IMR-90 (cell line): ENCODE results near the gene C15orf39. TPM values are rescaled to one million over a fixed set of nuclear protein-coding genes. Genes with fewer than 3 reads are reported as not detected.

Source experiments
- ATAC-seq: fragments of 200-7000 bp; cut with Tn5 transposase; 2 replicates; pipeline ENCODE4 v1.9.1; 2020; ENCODE audit warnings: low read depth, mild to moderate bottlenecking, moderate library complexity
- BruUV-seq: library from RNA; stranded (reverse); fragments of 400-500 nt; replicated peaks from 2 replicates; lab custom pipeline; 2021; lab: Mats Ljungman, UMichigan
- CTCF ChIA-PET: fragments of 300-600 bp; formaldehyde crosslinking; extraction: SDS; loops from one replicate; lab custom pipeline; 2021; ENCODE audit warnings: antibody characterized with exemption; lab: Yijun Ruan, JAX
- POLR2A ChIA-PET: fragments of 300-600 bp; sonication (Branson Sonifier 250); formaldehyde crosslinking; loops from one replicate; lab custom pipeline; 2022; ENCODE audit warnings: antibody characterized with exemption; ENCODE audit not compliant: unreplicated experiment; lab: Charles Lee
- DNase-seq: peaks from one replicate; pipeline ENCODE4 v3.0.0; 2013
- H2AFZ ChIP-seq: replicated peaks from 2 replicates; pipeline ENCODE3; 2013; ENCODE audit warnings: low read length, mild to moderate bottlenecking; ENCODE audit not compliant: poor library complexity
- H2AK5ac ChIP-seq: 2 replicates; pipeline ENCODE4 v1.6.1; 2013; ENCODE audit warnings: low read depth, low read length, inconsistent platforms
- H2AK9ac ChIP-seq: replicated peaks from 2 replicates; pipeline ENCODE3; 2013; ENCODE audit warnings: mild to moderate bottlenecking, low read depth, low read length, moderate library complexity; ENCODE audit not compliant: poor library complexity
- H2BK120ac ChIP-seq: 2 replicates; pipeline ENCODE4 v1.6.1; 2013; ENCODE audit warnings: low read depth, low read length, inconsistent platforms
- H2BK15ac ChIP-seq: 3 replicates; pipeline ENCODE4 v1.6.1; 2013; ENCODE audit warnings: low read depth, low read length, inconsistent platforms
- H2BK20ac ChIP-seq: 2 replicates; pipeline ENCODE4 v1.6.1; 2013; ENCODE audit warnings: low read depth, mild to moderate bottlenecking, inconsistent platforms, low read length, moderate library complexity
- H2BK5ac ChIP-seq: 2 replicates; pipeline ENCODE4 v1.6.1; 2013; ENCODE audit warnings: mild to moderate bottlenecking, low read depth, low read length, inconsistent platforms; ENCODE audit not compliant: poor library complexity, severe bottlenecking
- H3K14ac ChIP-seq: replicated peaks from 2 replicates; pipeline ENCODE4 v1.6.1; 2013; ENCODE audit warnings: low read depth, low read length, inconsistent platforms
- H3K18ac ChIP-seq: 2 replicates; pipeline ENCODE4 v1.6.1; 2013; ENCODE audit warnings: low read depth, low read length, control low read depth
- H3K23ac ChIP-seq: 2 replicates; pipeline ENCODE4 v1.6.1; 2013; ENCODE audit warnings: low read depth, low read length, inconsistent platforms
- H3K27ac ChIP-seq: 2 replicates; pipeline ENCODE4 v1.5.1; 2013; ENCODE audit warnings: mild to moderate bottlenecking, control low read depth, low read length; ENCODE audit not compliant: insufficient read depth
- H3K27me3 ChIP-seq: 2 replicates; pipeline ENCODE4 v1.6.1; 2013; ENCODE audit warnings: low read length; ENCODE audit not compliant: control insufficient read depth, insufficient read depth
- H3K36me3 ChIP-seq: 2 replicates; pipeline ENCODE4 v1.6.1; 2013; ENCODE audit warnings: low read length, mixed read lengths; ENCODE audit not compliant: control insufficient read depth, insufficient read depth
- H3K4ac ChIP-seq: 2 replicates; pipeline ENCODE4 v1.6.1; 2013; ENCODE audit warnings: low read depth, low read length, inconsistent platforms
- H3K4me1 ChIP-seq: 2 replicates; pipeline ENCODE4 v1.6.1; 2013; ENCODE audit warnings: low read length, mixed read lengths; ENCODE audit not compliant: control insufficient read depth, insufficient read depth
- H3K4me2 ChIP-seq: 2 replicates; pipeline ENCODE4 v1.6.1; 2013; ENCODE audit warnings: low read depth, mild to moderate bottlenecking, control low read depth, low read length, moderate library complexity
- H3K4me3 ChIP-seq: 2 replicates; pipeline ENCODE4 v1.5.1; 2013; ENCODE audit warnings: low read depth, mild to moderate bottlenecking, control low read depth, low read length, moderate library complexity; ENCODE audit not compliant: insufficient read depth
- H3K56ac ChIP-seq: 2 replicates; pipeline ENCODE4 v1.6.1; 2013; ENCODE audit warnings: low read length, inconsistent platforms; ENCODE audit not compliant: insufficient read depth; ENCODE audit errors: extremely low read depth
- H3K79me1 ChIP-seq, 2 experiments: 2 replicates each; pipeline ENCODE4 v1.6.1; 2013; ENCODE audit warnings: low read length in 2 of 2, inconsistent platforms in 1 of 2, low read depth in 1 of 2
- H3K9ac ChIP-seq: 2 replicates; pipeline ENCODE4 v1.6.1; 2013; ENCODE audit warnings: low read depth, low read length, control low read depth
- H3K9me1 ChIP-seq: 2 replicates; pipeline ENCODE4 v1.6.1; 2013; ENCODE audit warnings: low read length, inconsistent platforms; ENCODE audit not compliant: insufficient read depth
- H3K9me3 ChIP-seq: 2 replicates; pipeline ENCODE4 v1.6.1; 2013; ENCODE audit warnings: low read length; ENCODE audit not compliant: control insufficient read depth, insufficient read depth
- H4K20me1 ChIP-seq: 2 replicates; pipeline ENCODE4 v1.6.1; 2013; ENCODE audit warnings: low read length, inconsistent platforms; ENCODE audit not compliant: insufficient read depth
- H4K5ac ChIP-seq: 2 replicates; pipeline ENCODE4 v1.6.1; 2013; ENCODE audit warnings: mild to moderate bottlenecking, low read depth, low read length, control low read depth
- H4K8ac ChIP-seq, 2 experiments: 2 replicates each; pipeline ENCODE4 v1.6.1; 2013; ENCODE audit warnings: low read depth in 2 of 2, low read length in 2 of 2, control low read depth in 1 of 2, inconsistent platforms in 1 of 2
- H4K91ac ChIP-seq: 2 replicates; pipeline ENCODE4 v1.6.1; 2013; ENCODE audit warnings: low read depth, low read length, inconsistent platforms; ENCODE audit not compliant: insufficient read depth
- CHD1 ChIP-seq: IDR thresholded peaks from 2 replicates; pipeline ENCODE4 v1.6.1; 2012; ENCODE audit warnings: low read depth, low read length, improper control_type of control experiment
- CTCF ChIP-seq: conservative IDR thresholded peaks from 2 replicates; pipeline ENCODE4 v1.5.1; 2012; ENCODE audit warnings: mild to moderate bottlenecking, low read depth, low read length, improper control_type of control experiment
- ELK1 ChIP-seq: fragments of 150-350 bp; IDR thresholded peaks from 2 replicates; pipeline ENCODE4 v1.6.1; 2016; ENCODE audit warnings: low read depth, mild to moderate bottlenecking, low read length, moderate library complexity, borderline replicate concordance
- MAFK ChIP-seq: IDR thresholded peaks from 2 replicates; pipeline ENCODE4 v1.6.1; 2012; ENCODE audit warnings: low read depth, low read length, improper control_type of control experiment
- NFE2L2 ChIP-seq: fragments of 150-350 bp; IDR thresholded peaks from 2 replicates; pipeline ENCODE4 v1.6.1; 2016; ENCODE audit warnings: low read depth, mild to moderate bottlenecking, low read length
- RAD21 ChIP-seq: IDR thresholded peaks from 2 replicates; pipeline ENCODE4 v1.6.1; 2012; ENCODE audit warnings: low read length, improper control_type of control experiment
- RFX5 ChIP-seq: IDR thresholded peaks from 2 replicates; pipeline ENCODE4 v1.8.0; 2012; ENCODE audit warnings: low read depth, mild to moderate bottlenecking, low read length, moderate library complexity
- WGBS, 2 experiments: methylation state at CpG; one replicate each; pipeline versions ENCODE4 v1.1.5 to v1.1.7; 2013; ENCODE audit warnings: missing lambda C conversion rate in 2 of 2; ENCODE audit not compliant: insufficient read length in 1 of 2; ENCODE audit errors: extremely low coverage in 2 of 2; 5-methylcytosine and 5-hydroxymethylcytosine counted together
- dilution Hi-C: fragments of 300-500 bp; cut with HindIII; formaldehyde crosslinking; loops from one replicate; pipeline ENCODE4 v1.14.3; 2018; ENCODE audit warnings: low sequenced_read_pairs; ENCODE audit not compliant: unreplicated experiment
- in situ Hi-C: fragments of 300-500 bp; cut with MboI; formaldehyde crosslinking; loops from 3 replicates; pipeline ENCODE4 v1.14.3; 2019; ENCODE audit warnings: low sequenced_read_pairs, inconsistent platforms, mixed read lengths
- intact Hi-C: fragments of 100-400 bp; cut with micrococcal nuclease; formaldehyde crosslinking; loops from 2 replicates; pipeline ENCODE4 v1.10.0; 2022
- polyA plus RNA-seq, 3 experiments: library from polyadenylated mRNA; depleted of rRNA; stranded (reverse); fragments of >200 nt; gene quantifications; 2 replicates each; pipeline ENCODE4 v1.2.3, GENCODE V29; 2012; ENCODE audit warnings: low replicate concordance in 1 of 3
- total RNA-seq: library from RNA; depleted of rRNA; stranded (reverse); fragments of >200 nt; gene quantifications from 2 replicates; pipeline ENCODE4 v1.2.3, GENCODE V29; 2012

Gene C15orf39
- total and polyA plus RNA-seq, 2 of the 4 experiments (the other 2 are of a cell fraction) = 1.3 to 5.7 TPM

GRCh38 chr15:75228787-75229186, 27.1 kb downstream of the C15orf39 start:
- no peaks in the 10 kb centered on the region for H3K36me3 ChIP-seq
- H4K20me1 ChIP-seq = no peaks in the 10 kb centered on the region
- H3K9ac ChIP-seq = no peak overlapping the region
- no peak overlapping the region for H2BK120ac ChIP-seq
- intact Hi-C loops (no loop called here), in situ Hi-C loops (no loop called here), dilution Hi-C loops (no loop called here)
- no peak overlapping the region for H2BK5ac ChIP-seq
- H2AFZ ChIP-seq = no peak overlapping the region
- no peak overlapping the region for H3K56ac ChIP-seq
- H3K4me2 ChIP-seq = no peak overlapping the region
- no peaks in the 10 kb centered on the region for H3K4me1 ChIP-seq
- H4K5ac ChIP-seq = no peak overlapping the region
- H3K27me3 ChIP-seq = peaks cover 61% of the 10 kb centered on the region
- no peak overlapping the region for H3K14ac ChIP-seq
- CTCF ChIA-PET = no interaction called here
- no peaks in the 10 kb centered on the region for H3K79me1 ChIP-seq
- DNase-seq (no peak), ATAC-seq (no peak)
- H4K8ac ChIP-seq = no peak overlapping the region
- no peak overlapping the region for H2AK9ac ChIP-seq
- no peaks in the 10 kb centered on the region for H3K9me1 ChIP-seq
- no peak overlapping the region for H3K18ac ChIP-seq
- POLR2A ChIA-PET = no interaction called here
- H2AK5ac ChIP-seq = no peak overlapping the region
- H2BK20ac ChIP-seq = no peak overlapping the region
- H3K27ac ChIP-seq = no peak overlapping the region
- no peak overlapping the region for H2BK15ac ChIP-seq
- no peak overlapping the region for H3K4ac ChIP-seq
- H3K23ac ChIP-seq = no peak overlapping the region
- H4K91ac ChIP-seq = no peak overlapping the region
- TF ChIP-seq CTCF (no peak), CHD1 (no peak), NFE2L2 (no peak), RFX5 (no peak), ELK1 (no peak), RAD21 (no peak), MAFK (no peak)
- no peaks in the 10 kb centered on the region for H3K9me3 ChIP-seq
- WGBS, 2 experiments = 70% methylated on average over 2 of the region's 9 CpGs; no CpG with 5 or more reads in 1 of the 2 experiments
- no peak overlapping the region for H3K4me3 ChIP-seq
- no TSS peak for BruUV-seq
